PC-3 (cell line): Measurements from ENCODE around the gene L3MBTL2. TPM values are rescaled to one million over a fixed set of nuclear protein-coding genes. Genes with fewer than 3 reads are reported as not detected.

ENCODE experiments used
- ATAC-seq: fragments of 200-7000 bp; cut with Tn5 transposase; 2 replicates; pipeline ENCODE4 v1.9.1; 2020; ENCODE audit warnings: mild to moderate bottlenecking, moderate library complexity
- BruUV-seq: library from RNA; stranded (reverse); fragments of 400-500 nt; replicated peaks from 2 replicates; lab custom pipeline; 2021; lab: Mats Ljungman, UMichigan
- CTCF ChIA-PET: fragments of 300-600 bp; sonication (Branson Sonifier 250); formaldehyde crosslinking; loops from one replicate; lab custom pipeline; 2022; ENCODE audit warnings: antibody characterized with exemption; lab: Charles Lee
- POLR2A ChIA-PET: fragments of 300-600 bp; sonication (Branson Sonifier 250); formaldehyde crosslinking; loops from one replicate; lab custom pipeline; 2022; ENCODE audit warnings: antibody characterized with exemption; ENCODE audit not compliant: unreplicated experiment; lab: Charles Lee
- DNase-seq: peaks from one replicate; pipeline ENCODE4 v3.0.0-alpha.2; 2015
- H2AFZ ChIP-seq: fragments of 300-600 bp; sonication (generic); 2 replicates; pipeline ENCODE4 v1.6.0; 2016; ENCODE audit warnings: antibody characterized with exemption, low read length
- H3F3A ChIP-seq: fragments of 300-600 bp; sonication (generic); one replicate; pipeline ENCODE4 v1.6.0; 2017; ENCODE audit warnings: antibody characterized with exemption, low read length, control low read depth, mild to moderate bottlenecking; ENCODE audit not compliant: unreplicated experiment
- H3K27ac ChIP-seq: fragments of 300-600 bp; sonication (generic); 2 replicates; pipeline ENCODE4 v1.5.1; 2016; ENCODE audit warnings: mild to moderate bottlenecking, low read length
- H3K27me3 ChIP-seq: fragments of 300-600 bp; sonication (generic); 2 replicates; pipeline ENCODE4 v1.6.1; 2016; ENCODE audit warnings: low read length, mixed read lengths
- H3K36me3 ChIP-seq: fragments of 300-600 bp; sonication (generic); 2 replicates; pipeline ENCODE4 v1.6.1; 2016; ENCODE audit warnings: low read depth, mixed run types, low read length, mixed read lengths
- H3K4me1 ChIP-seq: fragments of 300-600 bp; sonication (generic); 2 replicates; pipeline ENCODE4 v1.5.1; 2016; ENCODE audit warnings: low read length; ENCODE audit not compliant: insufficient read depth
- H3K4me2 ChIP-seq: fragments of 300-600 bp; sonication (generic); 2 replicates; pipeline ENCODE4 v1.6.0; 2016; ENCODE audit warnings: low read length
- H3K4me3 ChIP-seq: fragments of 300-600 bp; sonication (generic); 2 replicates; pipeline ENCODE4 v1.5.1; 2016; ENCODE audit warnings: mild to moderate bottlenecking, low read length, mixed read lengths
- H3K79me2 ChIP-seq: fragments of 300-600 bp; sonication (generic); 2 replicates; pipeline ENCODE4 v1.6.1; 2017; ENCODE audit warnings: low read length, mixed read lengths
- H3K9ac ChIP-seq: fragments of 300-600 bp; sonication (generic); 2 replicates; pipeline ENCODE4 v1.6.0; 2016; ENCODE audit warnings: mild to moderate bottlenecking, low read length
- H3K9me2 ChIP-seq: fragments of 300-600 bp; sonication (generic); replicated peaks from 2 replicates; pipeline ENCODE4 v1.6.1; 2016; ENCODE audit warnings: mixed run types, low read length, mixed read lengths
- H3K9me3 ChIP-seq: fragments of 300-600 bp; sonication (generic); 2 replicates; pipeline ENCODE4 v1.6.1; 2016; ENCODE audit warnings: low read length, mixed read lengths
- H4K20me1 ChIP-seq: fragments of 300-600 bp; sonication (generic); 2 replicates; pipeline ENCODE4 v1.6.1; 2016; ENCODE audit warnings: low read length, mixed read lengths
- CTCF ChIP-seq: fragments of 300-600 bp; sonication (generic); conservative IDR thresholded peaks from 2 replicates; pipeline ENCODE4 v1.5.1; 2017; ENCODE audit warnings: antibody characterized with exemption, low read depth, mild to moderate bottlenecking, low read length
- EZH2 ChIP-seq: fragments of 300-600 bp; sonication (generic); IDR thresholded peaks from one replicate; pipeline ENCODE4 v1.6.1; 2017; ENCODE audit warnings: antibody characterized with exemption, mild to moderate bottlenecking, low read length; ENCODE audit not compliant: unreplicated experiment
- EZH2phosphoT487 ChIP-seq: fragments of 300-600 bp; sonication (generic); IDR thresholded peaks from 2 replicates; pipeline ENCODE4 v1.6.1; 2018; ENCODE audit warnings: mild to moderate bottlenecking, antibody characterized with exemption, low read length, borderline replicate concordance
- intact Hi-C: fragments of 100-400 bp; cut with micrococcal nuclease; formaldehyde crosslinking; loops from 2 replicates; pipeline ENCODE4 v1.9.0; 2023
- total RNA-seq: library from RNA; depleted of rRNA; stranded (reverse); fragments of >200 nt; gene quantifications from 2 replicates; pipeline ENCODE4 v1.2.3, GENCODE V29; 2014

Gene L3MBTL2
- total RNA-seq, 1 experiment from 2014 or later = 22.7 TPM

GRCh38 chr22:41198027-41198580 lies 7.0 kb upstream of the L3MBTL2 start:
- Histone ChIP-seq H3K79me2 (no peaks in the 10 kb centered on the region), H3K9me2 (no peaks in the 10 kb centered on the region), H3K9ac (no peak overlapping the region), H3K9me3 (no peaks in the 10 kb centered on the region), H3K4me1 (peaks cover 3% of the 10 kb centered on the region; the same call in 1 of the 2 replicates), H3K4me2 (peak overlapping the region; percentile 99), H3K27ac (no peak overlapping the region), H3K4me3 (peak overlapping the region; percentile 78), H3K27me3 (no peaks in the 10 kb centered on the region), H3F3A (no peaks in the 10 kb centered on the region), H2AFZ (peak overlapping the region; percentile 96), H3K36me3 (no peaks in the 10 kb centered on the region), H4K20me1 (no peaks in the 10 kb centered on the region)
- POLR2A ChIA-PET = interaction anchor here (0.6 kb wide), 1 partner anchor 183 kb away, joined by 15 read pairs; no protein-coding TSS in a partner anchor
- ATAC-seq = 0 out of 2 replicates have a peak, but pooled peaks have one; percentile 4
- intact Hi-C loops = no loop called here
- CTCF ChIA-PET = interaction anchor here (0.6 to 1.0 kb wide), 3 partner anchors 41 to 329 kb away, joined by 3 to 17 read pairs (median 16); no protein-coding TSS in a partner anchor
- no peak for TF ChIP-seq EZH2phosphoT487
- no peak for TF ChIP-seq CTCF
- TF ChIP-seq EZH2 = no peak
- no TSS peak for BruUV-seq
- DNase-seq = peak; percentile 27

DNA sequence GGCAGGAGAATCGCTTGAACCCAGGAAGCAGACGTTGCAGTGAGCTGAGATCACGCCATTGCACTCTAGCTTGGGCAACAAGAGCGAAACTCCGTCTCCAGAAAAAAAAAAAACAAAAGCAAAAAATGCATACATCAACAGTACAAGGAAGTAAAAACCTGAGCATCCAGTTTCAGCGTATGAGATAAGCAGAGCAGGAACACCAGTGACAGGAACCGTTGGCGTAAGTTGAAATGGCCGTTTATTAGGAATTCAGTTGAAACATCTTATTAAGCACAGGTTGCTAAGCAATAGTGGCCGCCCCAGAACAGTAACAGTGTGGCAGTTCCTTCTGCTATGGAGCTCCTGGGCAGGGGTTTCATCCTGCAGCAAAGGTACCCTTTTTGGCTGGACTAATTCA lies 4.0 kb upstream of the L3MBTL2 start:
- no peak for ATAC-seq
- no TSS peak for BruUV-seq

More for the DNA sequence above, 4.0 kb upstream of the L3MBTL2 start:
- CTCF ChIA-PET = no interaction called here
- Histone ChIP-seq H3K9me3 (no peaks in the 10 kb centered on the region), H3K79me2 (peaks cover 9% of the 10 kb centered on the region), H3K9ac (no peak overlapping the region), H4K20me1 (no peaks in the 10 kb centered on the region), H3K4me3 (no peak overlapping the region), H3K27me3 (no peaks in the 10 kb centered on the region), H3K4me1 (peaks cover 3% of the 10 kb centered on the region; the same call in 1 of the 2 replicates), H3F3A (no peaks in the 10 kb centered on the region), H3K9me2 (no peaks in the 10 kb centered on the region), H3K36me3 (no peaks in the 10 kb centered on the region), H3K4me2 (no peak overlapping the region), H2AFZ (no peak overlapping the region), H3K27ac (no peak overlapping the region)
- intact Hi-C loops = no loop called here
- TF ChIP-seq CTCF (no peak), EZH2 (no peak), EZH2phosphoT487 (no peak)
- POLR2A ChIA-PET = no interaction called here
- DNase-seq = no peak
